ENCODE data around the gene SCPEP1.

The SCPEP1 gene

GRCh38 chr17:57044976-57045867 is 67.3 kb downstream of the SCPEP1 start:
- no peak for DNase-seq

- DNase-seq, result no peak
These were observed 68.2 kb downstream of the SCPEP1 start for GRCh38 chr17:57045868-57046704.

- no peak for DNase-seq
These were observed 68.8 kb downstream of the SCPEP1 start for GRCh38 chr17:57046749-57047148.

- DNase-seq, result no peak
These were observed 70.2 kb downstream of the SCPEP1 start for GRCh38 chr17:57048096-57048495.

DNA sequence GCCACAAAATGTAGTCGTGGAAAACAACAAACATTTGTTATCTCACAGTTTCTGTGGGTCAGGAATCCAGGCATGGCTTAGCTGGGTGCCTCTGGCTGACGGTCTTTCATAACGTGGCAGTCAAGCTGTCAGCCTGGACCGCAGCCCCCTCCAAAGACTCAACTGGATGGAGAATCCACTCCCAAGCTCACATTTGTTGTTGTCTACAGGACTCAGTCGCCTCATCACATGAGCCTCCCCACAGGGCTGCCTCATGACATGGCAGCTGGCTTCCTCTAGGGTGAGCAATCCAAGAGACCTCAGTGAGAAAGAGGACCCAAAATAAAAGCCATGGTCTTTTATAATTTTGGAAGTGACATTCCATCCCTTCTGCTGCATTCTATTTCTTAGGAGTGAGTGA is 72.4 kb downstream of the SCPEP1 start:
- no peak for DNase-seq

DNA sequence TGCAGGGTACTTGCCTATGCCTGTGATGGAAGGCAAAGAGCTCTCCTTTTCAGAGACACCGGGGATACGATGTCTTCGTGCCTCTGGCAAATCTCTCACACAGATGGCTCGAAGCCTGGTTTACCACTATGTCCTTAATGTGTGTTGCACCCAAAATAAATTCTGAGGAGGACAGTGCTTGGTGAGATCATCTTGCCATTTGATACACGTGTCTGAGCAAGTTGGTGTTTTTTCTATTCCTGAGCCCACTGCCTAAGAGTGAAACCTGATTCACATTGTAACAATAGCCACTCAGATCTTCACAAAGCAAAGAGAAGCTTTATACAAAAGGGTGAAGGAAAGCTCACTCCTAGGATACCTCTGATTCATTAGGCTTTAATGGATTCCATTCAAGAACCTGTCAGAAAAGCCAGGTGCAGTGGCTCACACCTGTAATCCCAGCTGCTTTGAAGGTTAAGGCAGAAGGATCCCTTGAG is 74.0 kb downstream of the SCPEP1 start:
- no peak for DNase-seq

Measured in fibroblast of skin of right biceps (primary cell).